ENCODE measurements around the gene FLOT1.

- TF ChIP-seq CTCF (IDR thresholded peaks at IDR 0.05) (no peak), POLR2AphosphoS5 (IDR thresholded peaks at IDR 0.05) (no peak), POLR2A (IDR thresholded peaks at IDR 0.05) (no peak), EP300 (IDR thresholded peaks at IDR 0.05) (no peak)
Observed at GRCh38 chr6:30712441-30712945, 30.0 kb downstream of the FLOT1 start.
